OCI-LY1 (cell line): ENCODE measurements around the gene HMGXB3.
A peak's percentile ranks its signal among the peaks of the same experiment; 100 is the strongest.

Experiments
- H2AFZ ChIP-seq: fragments of 200-600 bp; sonication (generic), shearing (Covaris generic); 2 replicates; pipeline ENCODE4 v1.6.0; 2014; ENCODE audit warnings: antibody characterized with exemption, mild to moderate bottlenecking, low read length
- H3F3A ChIP-seq: fragments of 200-600 bp; sonication (generic), shearing (Covaris generic); 2 replicates; pipeline ENCODE4 v1.6.0; 2014; ENCODE audit warnings: mild to moderate bottlenecking, antibody characterized with exemption, low read length, moderate library complexity; ENCODE audit not compliant: insufficient read depth
- H3K27ac ChIP-seq: fragments of 200-600 bp; sonication (generic); 2 replicates; pipeline ENCODE4 v1.5.1; 2014; ENCODE audit warnings: low read length, mixed run types, mild to moderate bottlenecking, low read depth; ENCODE audit not compliant: poor library complexity, severe bottlenecking
- H3K27me3 ChIP-seq: fragments of 200-600 bp; sonication (generic); 2 replicates; pipeline ENCODE4 v1.6.0; 2014; ENCODE audit warnings: antibody characterized with exemption, mild to moderate bottlenecking, low read length, moderate library complexity; ENCODE audit not compliant: insufficient read depth
- H3K36me3 ChIP-seq: fragments of 200-600 bp; sonication (generic); 2 replicates; pipeline ENCODE4 v1.6.1; 2014; ENCODE audit warnings: mild to moderate bottlenecking, antibody characterized with exemption, low read length, moderate library complexity, mixed read lengths; ENCODE audit not compliant: insufficient read depth
- H3K4me1 ChIP-seq: fragments of 200-600 bp; sonication (generic); 2 replicates; pipeline ENCODE4 v1.5.1; 2014; ENCODE audit warnings: mild to moderate bottlenecking, low read length, moderate library complexity; ENCODE audit not compliant: insufficient read depth, severe bottlenecking
- H3K4me2 ChIP-seq: fragments of 200-600 bp; sonication (generic), shearing (Covaris generic); 2 replicates; pipeline ENCODE4 v1.6.1; 2014; ENCODE audit warnings: low read length
- H3K4me3 ChIP-seq: fragments of 200-600 bp; sonication (generic); 2 replicates; pipeline ENCODE4 v1.5.1; 2014; ENCODE audit warnings: low read length, low read depth, mild to moderate bottlenecking, mixed read lengths; ENCODE audit not compliant: poor library complexity, severe bottlenecking
- H3K79me2 ChIP-seq: fragments of 200-600 bp; shearing (Covaris generic); 2 replicates; pipeline ENCODE4 v1.6.1; 2016; ENCODE audit warnings: mixed run types, low read length, mixed read lengths; ENCODE audit not compliant: insufficient read depth
- H3K9ac ChIP-seq: fragments of 200-600 bp; sonication (generic), shearing (Covaris generic); 2 replicates; pipeline ENCODE4 v1.6.1; 2014; ENCODE audit warnings: mild to moderate bottlenecking, low read length, mixed read lengths
- H3K9me2 ChIP-seq: fragments of 200-600 bp; sonication (generic), shearing (Covaris generic); 2 replicates; pipeline ENCODE4 v1.6.1; 2014; ENCODE audit warnings: low read depth, mild to moderate bottlenecking, low read length, mixed read lengths
- H3K9me3 ChIP-seq: fragments of 200-600 bp; shearing (Covaris generic); 2 replicates; pipeline ENCODE4 v1.6.1; 2014; ENCODE audit warnings: low read length, mixed read lengths
- H4K20me1 ChIP-seq: fragments of 200-600 bp; sonication (generic), shearing (Covaris generic); 2 replicates; pipeline ENCODE4 v1.6.0; 2016; ENCODE audit warnings: mild to moderate bottlenecking, low read length; ENCODE audit not compliant: insufficient read depth
- EZH2 ChIP-seq: fragments of 200-600 bp; sonication (generic), shearing (Covaris generic); IDR thresholded peaks from 2 replicates; pipeline ENCODE4 v1.8.0; 2017; ENCODE audit warnings: borderline replicate concordance, mixed run types, mild to moderate bottlenecking, antibody characterized with exemption, low read length, moderate library complexity, mixed read lengths
- TF ChIP-seq, protein P1 (sequence below): fragments of 200-600 bp; sonication (generic), shearing (Covaris generic); IDR thresholded peaks from 2 replicates; pipeline ENCODE4 v1.5.1; 2017; ENCODE audit warnings: mild to moderate bottlenecking, antibody characterized with exemption, low read length, moderate library complexity, mixed read lengths

Gene HMGXB3

DNA sequence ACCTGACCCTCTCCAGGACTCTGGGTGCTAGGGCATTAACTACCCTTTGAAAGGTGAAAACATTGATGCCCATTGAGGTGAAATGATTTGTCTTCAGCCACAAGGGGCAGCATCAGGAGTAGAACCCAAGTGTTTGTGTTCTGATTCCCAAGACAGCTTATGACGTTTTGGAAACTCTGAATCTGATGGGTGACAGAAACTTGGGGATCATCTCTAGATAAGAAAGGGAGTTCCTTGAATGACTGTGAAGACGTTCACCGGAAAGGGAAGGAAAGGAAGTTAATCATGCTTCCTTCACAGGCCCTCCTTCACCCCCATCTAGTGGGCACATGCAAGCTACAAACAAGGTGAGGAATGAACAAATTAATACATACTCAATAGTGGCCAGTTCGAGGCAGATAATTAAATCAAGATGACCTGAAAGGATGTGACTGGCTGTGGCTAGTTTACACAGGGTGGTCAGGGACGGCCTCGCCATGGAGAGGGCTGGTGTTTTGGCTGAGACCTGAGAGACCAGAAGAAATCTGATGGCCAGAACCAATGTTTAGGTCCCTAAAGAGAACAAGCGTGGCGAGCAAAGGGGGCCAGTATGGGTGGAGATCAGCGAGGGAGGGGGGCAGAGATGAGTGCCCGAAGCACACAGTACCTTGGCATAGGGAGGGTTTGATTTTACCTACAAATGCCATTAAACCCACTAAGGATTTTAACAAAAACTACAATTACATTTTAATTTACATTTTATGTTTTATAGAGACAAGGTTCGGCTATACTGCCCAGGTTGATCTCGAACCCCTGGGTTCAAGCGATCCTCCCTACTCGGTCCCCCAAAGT, 40.9 kb upstream of the HMGXB3 start:
- H4K20me1 ChIP-seq: no peaks in the 10 kb centered on the region
- H3K27ac ChIP-seq: no peak overlapping the region
- H3K4me1 ChIP-seq: peaks cover 24% of the 10 kb centered on the region
- H3K4me2 ChIP-seq: peak overlapping the region; percentile 74
- no peaks in the 10 kb centered on the region for H3F3A ChIP-seq
- no peaks in the 10 kb centered on the region for H3K9me3 ChIP-seq
- no peaks in the 10 kb centered on the region for H3K79me2 ChIP-seq
- H3K4me3 ChIP-seq: peak overlapping the region; percentile 74
- H3K27me3 ChIP-seq: no peaks in the 10 kb centered on the region
- TF ChIP-seq EZH2: no peak
- TF ChIP-seq, protein P1, sequence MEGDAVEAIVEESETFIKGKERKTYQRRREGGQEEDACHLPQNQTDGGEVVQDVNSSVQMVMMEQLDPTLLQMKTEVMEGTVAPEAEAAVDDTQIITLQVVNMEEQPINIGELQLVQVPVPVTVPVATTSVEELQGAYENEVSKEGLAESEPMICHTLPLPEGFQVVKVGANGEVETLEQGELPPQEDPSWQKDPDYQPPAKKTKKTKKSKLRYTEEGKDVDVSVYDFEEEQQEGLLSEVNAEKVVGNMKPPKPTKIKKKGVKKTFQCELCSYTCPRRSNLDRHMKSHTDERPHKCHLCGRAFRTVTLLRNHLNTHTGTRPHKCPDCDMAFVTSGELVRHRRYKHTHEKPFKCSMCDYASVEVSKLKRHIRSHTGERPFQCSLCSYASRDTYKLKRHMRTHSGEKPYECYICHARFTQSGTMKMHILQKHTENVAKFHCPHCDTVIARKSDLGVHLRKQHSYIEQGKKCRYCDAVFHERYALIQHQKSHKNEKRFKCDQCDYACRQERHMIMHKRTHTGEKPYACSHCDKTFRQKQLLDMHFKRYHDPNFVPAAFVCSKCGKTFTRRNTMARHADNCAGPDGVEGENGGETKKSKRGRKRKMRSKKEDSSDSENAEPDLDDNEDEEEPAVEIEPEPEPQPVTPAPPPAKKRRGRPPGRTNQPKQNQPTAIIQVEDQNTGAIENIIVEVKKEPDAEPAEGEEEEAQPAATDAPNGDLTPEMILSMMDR: peak; percentile 95
- H3K9ac ChIP-seq: peak overlapping the region; percentile 55
- H3K36me3 ChIP-seq: no peaks in the 10 kb centered on the region
- H2AFZ ChIP-seq: peak overlapping the region; percentile 71; the same call in 1 of the 2 replicates
- H3K9me2 ChIP-seq: no peaks in the 10 kb centered on the region

DNA sequence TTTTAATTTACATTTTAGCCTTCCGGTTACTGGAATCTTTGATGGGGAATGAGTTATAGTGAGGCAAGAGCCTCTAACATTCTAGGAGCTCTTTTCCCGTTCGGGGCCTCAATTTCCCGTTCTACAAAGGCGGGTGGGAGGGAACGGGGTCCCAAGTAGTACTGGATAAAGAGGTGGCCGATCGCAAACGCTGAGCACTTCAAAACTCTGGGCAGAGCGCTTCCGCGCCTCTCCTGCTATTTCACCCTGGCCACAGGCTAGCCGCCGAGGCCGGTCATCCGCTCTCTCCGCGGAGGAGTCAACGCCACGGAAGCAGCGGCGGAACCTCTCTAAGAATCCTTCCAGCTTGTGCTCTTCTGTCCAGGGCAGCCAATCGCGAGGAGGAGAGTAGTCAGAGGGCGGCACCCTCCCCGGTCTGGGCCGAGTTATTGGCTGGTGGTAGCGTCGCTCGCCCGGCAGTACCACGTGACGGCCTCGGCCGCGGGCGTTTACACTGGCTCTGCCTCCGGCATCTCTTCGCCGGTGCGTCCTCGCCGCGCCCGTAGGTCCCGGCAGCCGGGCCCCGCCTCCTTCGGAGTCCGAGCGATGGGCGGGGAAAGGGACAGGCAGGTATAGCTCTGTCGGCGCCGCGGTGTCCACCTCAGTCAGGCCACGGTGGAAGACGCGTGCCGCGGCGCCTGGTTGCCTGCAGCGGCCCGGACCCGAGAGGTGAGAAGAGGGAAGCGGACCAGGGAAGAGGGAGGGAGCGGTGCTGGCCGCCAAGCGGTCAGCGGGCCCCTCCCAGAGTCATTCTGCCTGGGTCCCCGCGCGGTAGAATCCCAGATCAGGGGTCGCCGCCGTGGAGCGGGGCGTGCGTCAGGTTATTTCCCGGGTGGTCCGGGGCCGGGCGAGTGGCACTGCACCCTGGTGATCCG, 40.0 kb upstream of the HMGXB3 start, which contains the start of gene SLC26A2:
SLC26A2 (plus strand) TSS at position 487 of the 914 bp plus-strand sequence. CDS start 16,895 bp downstream, outside the sequence.
- Histone ChIP-seq H3K9ac (peak within 1 kb of the TSS; percentile 66), H2AFZ (peak within 1 kb of the TSS; percentile 71; the same call in 1 of the 2 replicates), H3K9me2 (no peaks in the 10 kb centered on the region), H3F3A (no peaks in the 10 kb centered on the region), H4K20me1 (no peaks in the 10 kb centered on the region), H3K36me3 (no peaks in the 10 kb centered on the region), H3K27ac (no peak within 1 kb of the TSS), H3K4me2 (peak within 1 kb of the TSS; percentile 74), H3K27me3 (no peaks in the 10 kb centered on the region), H3K4me1 (peaks cover 24% of the 10 kb centered on the region), H3K9me3 (no peaks in the 10 kb centered on the region), H3K4me3 (peak within 1 kb of the TSS; percentile 74), H3K79me2 (no peaks in the 10 kb centered on the region)
- TF ChIP-seq, protein P1: no peak
- no peak for TF ChIP-seq EZH2

DNA sequence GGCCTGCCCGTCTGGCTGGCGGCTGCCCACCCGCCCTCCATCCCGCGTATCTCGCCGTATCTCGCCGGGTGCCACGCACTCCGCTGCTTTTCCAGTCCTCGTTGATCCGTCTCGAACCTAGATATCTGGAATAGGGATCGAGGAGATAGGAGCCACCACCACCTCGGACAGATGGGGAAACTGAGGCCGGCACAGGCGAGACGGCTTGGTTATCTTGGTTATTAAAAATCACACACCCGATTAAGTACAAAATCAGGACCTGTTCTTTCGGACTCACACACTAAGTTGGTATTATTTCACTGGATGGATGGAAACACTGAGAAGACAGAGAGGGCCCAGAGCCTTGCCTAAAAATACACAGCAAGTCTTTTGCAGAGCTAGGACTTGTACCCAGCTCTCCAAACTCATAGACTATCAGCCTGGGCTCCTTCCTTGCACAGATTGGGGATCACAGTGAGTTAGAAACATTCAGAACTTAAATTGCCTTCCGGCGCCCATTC, 39.3 kb upstream of the HMGXB3 start:
- H3K9me2 ChIP-seq: no peaks in the 10 kb centered on the region
- H3K9ac ChIP-seq: peak overlapping the region; percentile 66
- H3K79me2 ChIP-seq: no peaks in the 10 kb centered on the region
- peak overlapping the region; percentile 74 for H3K4me3 ChIP-seq
- no peak overlapping the region for H2AFZ ChIP-seq
- no peaks in the 10 kb centered on the region for H3K36me3 ChIP-seq
- peaks cover 24% of the 10 kb centered on the region for H3K4me1 ChIP-seq
- H3K27me3 ChIP-seq: no peaks in the 10 kb centered on the region
- TF ChIP-seq EZH2: no peak
- TF ChIP-seq, protein P1: no peak
- H3K4me2 ChIP-seq: peak overlapping the region; percentile 74
- H3K9me3 ChIP-seq: no peaks in the 10 kb centered on the region
- H3K27ac ChIP-seq: no peak overlapping the region
- no peaks in the 10 kb centered on the region for H3F3A ChIP-seq
- H4K20me1 ChIP-seq: no peaks in the 10 kb centered on the region
